Measurements from ENCODE around the gene SCGN.

Gene SCGN

DNA sequence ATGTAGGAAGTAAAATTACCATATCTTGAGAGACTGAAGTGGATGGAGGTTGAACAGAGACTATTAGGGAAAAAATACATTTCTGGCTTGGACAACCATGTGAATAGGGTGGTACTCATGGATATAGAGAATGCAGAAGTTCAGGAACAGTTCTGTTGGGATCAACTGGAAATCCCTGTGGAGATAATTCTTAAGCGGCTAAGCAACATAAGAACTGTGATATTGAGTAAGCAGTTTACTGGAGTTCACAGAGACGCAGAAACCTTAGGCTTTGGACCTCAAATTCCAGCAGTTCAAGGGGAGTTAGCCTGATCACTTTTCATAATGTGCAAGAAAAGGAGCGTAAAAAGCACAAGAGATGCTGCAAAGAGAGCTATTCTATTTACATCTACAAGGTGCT is 78.9 kb downstream of the SCGN start:
- Histone ChIP-seq H3K4me3 (ENCODE audit: low read length) (no peak overlapping the region), H2AFZ (ENCODE audit: low read depth, low read length) (no peak overlapping the region), H3K4me1 (ENCODE audit: low read length) (no peaks in the 10 kb centered on the region), H3K9ac (ENCODE audit: low read length) (no peak overlapping the region), H3K9me3 (ENCODE audit: insufficient read depth, low read length) (no peaks in the 10 kb centered on the region), H3K79me2 (ENCODE audit: low read length) (no peaks in the 10 kb centered on the region), H3K27ac (ENCODE audit: low read length) (no peak overlapping the region), H3K36me3 (replicated peaks; ENCODE audit: low read depth, low read length) (no peaks in the 10 kb centered on the region), H4K20me1 (ENCODE audit: insufficient read depth, low read length) (no peaks in the 10 kb centered on the region), H3K27me3 (ENCODE audit: low read depth, low read length) (no peaks in the 10 kb centered on the region), H3K4me2 (ENCODE audit: low read length) (no peak overlapping the region)
- TF ChIP-seq, protein P1, sequence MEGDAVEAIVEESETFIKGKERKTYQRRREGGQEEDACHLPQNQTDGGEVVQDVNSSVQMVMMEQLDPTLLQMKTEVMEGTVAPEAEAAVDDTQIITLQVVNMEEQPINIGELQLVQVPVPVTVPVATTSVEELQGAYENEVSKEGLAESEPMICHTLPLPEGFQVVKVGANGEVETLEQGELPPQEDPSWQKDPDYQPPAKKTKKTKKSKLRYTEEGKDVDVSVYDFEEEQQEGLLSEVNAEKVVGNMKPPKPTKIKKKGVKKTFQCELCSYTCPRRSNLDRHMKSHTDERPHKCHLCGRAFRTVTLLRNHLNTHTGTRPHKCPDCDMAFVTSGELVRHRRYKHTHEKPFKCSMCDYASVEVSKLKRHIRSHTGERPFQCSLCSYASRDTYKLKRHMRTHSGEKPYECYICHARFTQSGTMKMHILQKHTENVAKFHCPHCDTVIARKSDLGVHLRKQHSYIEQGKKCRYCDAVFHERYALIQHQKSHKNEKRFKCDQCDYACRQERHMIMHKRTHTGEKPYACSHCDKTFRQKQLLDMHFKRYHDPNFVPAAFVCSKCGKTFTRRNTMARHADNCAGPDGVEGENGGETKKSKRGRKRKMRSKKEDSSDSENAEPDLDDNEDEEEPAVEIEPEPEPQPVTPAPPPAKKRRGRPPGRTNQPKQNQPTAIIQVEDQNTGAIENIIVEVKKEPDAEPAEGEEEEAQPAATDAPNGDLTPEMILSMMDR (IDR thresholded peaks at IDR 0.05; ENCODE audit: low read depth, low read length): no peak
- no peak for TF ChIP-seq EZH2phosphoT487 (IDR thresholded peaks at IDR 0.05; ENCODE audit: low read depth)

DNA sequence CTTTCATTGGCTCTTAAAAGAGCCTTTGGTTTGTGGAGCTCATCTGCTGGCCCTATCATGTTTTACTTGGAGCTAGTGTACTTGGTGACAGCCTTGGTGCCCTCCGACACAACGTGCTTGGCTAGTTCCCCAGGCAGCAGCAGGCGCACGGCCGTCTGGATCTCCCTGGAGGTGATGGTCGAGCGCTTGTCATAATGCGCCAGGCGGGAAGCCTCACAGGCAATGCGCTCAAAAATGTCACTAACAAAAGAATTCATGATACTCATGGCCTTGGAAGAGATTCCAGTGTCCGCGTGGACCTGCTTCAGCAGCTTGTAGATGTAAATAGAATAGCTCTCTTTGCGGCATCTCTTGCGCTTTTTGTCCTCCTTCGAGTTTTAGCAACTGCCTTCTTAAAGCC is 79.7 kb downstream of the SCGN start:
- no peak overlapping the region for H3K27ac ChIP-seq (ENCODE audit: low read length)
- no peak overlapping the region for H3K9ac ChIP-seq (ENCODE audit: low read length)
- no peaks in the 10 kb centered on the region for H3K27me3 ChIP-seq (ENCODE audit: low read depth, low read length)
- H4K20me1 ChIP-seq (ENCODE audit: insufficient read depth, low read length): no peaks in the 10 kb centered on the region
- H3K4me1 ChIP-seq (ENCODE audit: low read length): no peaks in the 10 kb centered on the region
- H3K9me3 ChIP-seq (ENCODE audit: insufficient read depth, low read length): no peaks in the 10 kb centered on the region
- no peaks in the 10 kb centered on the region for H3K79me2 ChIP-seq (ENCODE audit: low read length)
- H2AFZ ChIP-seq (ENCODE audit: low read depth, low read length): no peak overlapping the region
- TF ChIP-seq EZH2phosphoT487 (IDR thresholded peaks at IDR 0.05; ENCODE audit: low read depth): no peak
- TF ChIP-seq, protein P1 (IDR thresholded peaks at IDR 0.05; ENCODE audit: low read depth, low read length): no peak
- H3K4me2 ChIP-seq (ENCODE audit: low read length): no peak overlapping the region
- no peak overlapping the region for H3K4me3 ChIP-seq (ENCODE audit: low read length)
- H3K36me3 ChIP-seq (replicated peaks; ENCODE audit: low read depth, low read length): no peaks in the 10 kb centered on the region

DNA sequence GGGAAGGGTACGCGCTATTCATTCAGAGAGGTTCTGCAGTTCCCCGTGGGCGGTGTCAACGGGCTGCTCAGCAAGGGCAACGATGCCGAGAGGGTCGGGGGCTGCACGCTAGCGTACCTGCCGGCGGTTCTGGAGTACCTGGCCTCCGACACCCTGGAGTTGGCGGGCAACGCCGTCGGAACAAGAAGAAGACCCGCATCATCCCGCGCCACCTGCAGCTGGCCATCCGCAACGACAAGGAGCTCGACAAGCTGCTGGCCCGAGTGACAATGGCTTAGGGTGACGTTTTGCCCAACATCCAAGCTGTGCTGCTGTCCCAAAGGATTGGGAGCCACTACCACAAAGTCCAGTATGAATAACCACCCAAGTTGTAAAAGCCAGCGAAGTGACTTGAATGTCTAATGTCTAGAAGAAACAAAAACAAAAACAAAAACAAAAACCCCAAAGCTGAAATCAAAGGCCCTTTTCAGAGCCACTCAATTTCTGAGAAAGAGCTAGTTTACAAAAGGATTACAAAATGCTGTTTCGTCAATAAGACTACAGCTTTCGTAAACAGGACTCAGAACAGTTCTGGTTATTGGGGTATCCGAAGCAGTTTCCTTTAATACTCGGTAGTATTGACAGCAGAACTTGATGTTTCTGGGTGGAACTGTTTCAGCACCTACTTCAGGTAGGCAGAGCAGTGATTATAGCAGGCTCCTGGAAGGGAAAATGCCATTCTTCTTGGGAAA is 80.6 kb downstream of the SCGN start:
- Histone ChIP-seq H3K27ac (ENCODE audit: low read length) (no peak overlapping the region), H2AFZ (ENCODE audit: low read depth, low read length) (no peak overlapping the region), H3K4me1 (ENCODE audit: low read length) (no peaks in the 10 kb centered on the region), H3K9me3 (ENCODE audit: insufficient read depth, low read length) (no peaks in the 10 kb centered on the region), H3K79me2 (ENCODE audit: low read length) (no peaks in the 10 kb centered on the region), H3K36me3 (replicated peaks; ENCODE audit: low read depth, low read length) (no peaks in the 10 kb centered on the region), H3K4me2 (ENCODE audit: low read length) (no peak overlapping the region), H4K20me1 (ENCODE audit: insufficient read depth, low read length) (no peaks in the 10 kb centered on the region), H3K27me3 (ENCODE audit: low read depth, low read length) (no peaks in the 10 kb centered on the region), H3K9ac (ENCODE audit: low read length) (no peak overlapping the region), H3K4me3 (ENCODE audit: low read length) (no peak overlapping the region)
- no peak for TF ChIP-seq EZH2phosphoT487 (IDR thresholded peaks at IDR 0.05; ENCODE audit: low read depth)
- TF ChIP-seq, protein P1 (IDR thresholded peaks at IDR 0.05; ENCODE audit: low read depth, low read length): no peak

DNA sequence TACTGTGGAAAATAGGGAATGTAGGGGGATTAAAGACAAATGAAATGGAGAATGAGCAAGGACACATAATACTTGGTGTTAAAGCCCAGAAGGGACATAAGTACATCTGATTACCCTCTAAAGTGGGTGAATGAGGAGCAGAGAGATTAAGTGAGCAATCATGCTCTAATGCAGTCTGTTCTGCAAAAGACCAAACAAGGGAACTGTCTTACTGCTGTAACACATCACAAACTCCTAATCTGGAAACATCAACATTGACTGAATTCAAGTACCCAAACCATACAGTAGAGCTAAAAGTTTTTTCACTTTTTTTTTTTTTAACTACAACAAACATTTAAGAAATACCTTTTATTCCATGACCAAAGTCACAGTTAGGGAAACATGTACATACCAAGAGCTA is 83.2 kb downstream of the SCGN start:
- no peaks in the 10 kb centered on the region for H3K27me3 ChIP-seq (ENCODE audit: low read depth, low read length)
- TF ChIP-seq, protein P1 (IDR thresholded peaks at IDR 0.05; ENCODE audit: low read depth, low read length): no peak
- TF ChIP-seq EZH2phosphoT487 (IDR thresholded peaks at IDR 0.05; ENCODE audit: low read depth): no peak
- H3K4me2 ChIP-seq (ENCODE audit: low read length): no peak overlapping the region
- no peaks in the 10 kb centered on the region for H3K79me2 ChIP-seq (ENCODE audit: low read length)
- no peaks in the 10 kb centered on the region for H4K20me1 ChIP-seq (ENCODE audit: insufficient read depth, low read length)
- H3K27ac ChIP-seq (ENCODE audit: low read length): no peak overlapping the region
- H3K4me3 ChIP-seq (ENCODE audit: low read length): no peak overlapping the region
- no peak overlapping the region for H2AFZ ChIP-seq (ENCODE audit: low read depth, low read length)
- no peaks in the 10 kb centered on the region for H3K36me3 ChIP-seq (replicated peaks; ENCODE audit: low read depth, low read length)
- H3K9me3 ChIP-seq (ENCODE audit: insufficient read depth, low read length): no peaks in the 10 kb centered on the region
- H3K9ac ChIP-seq (ENCODE audit: low read length): no peak overlapping the region
- no peaks in the 10 kb centered on the region for H3K4me1 ChIP-seq (ENCODE audit: low read length)

Data from OCI-LY3 (cell line).